Ishikawa (cell line): ENCODE measurements around the gene CLEC12A.

Experiments used
- CEBPB ChIP-seq: IDR thresholded peaks from 2 replicates; pipeline ENCODE4 v1.6.1; 2012
- TF ChIP-seq, protein P1 (sequence below): IDR thresholded peaks from 2 replicates; pipeline ENCODE4 v1.6.1; 2012

DNA sequence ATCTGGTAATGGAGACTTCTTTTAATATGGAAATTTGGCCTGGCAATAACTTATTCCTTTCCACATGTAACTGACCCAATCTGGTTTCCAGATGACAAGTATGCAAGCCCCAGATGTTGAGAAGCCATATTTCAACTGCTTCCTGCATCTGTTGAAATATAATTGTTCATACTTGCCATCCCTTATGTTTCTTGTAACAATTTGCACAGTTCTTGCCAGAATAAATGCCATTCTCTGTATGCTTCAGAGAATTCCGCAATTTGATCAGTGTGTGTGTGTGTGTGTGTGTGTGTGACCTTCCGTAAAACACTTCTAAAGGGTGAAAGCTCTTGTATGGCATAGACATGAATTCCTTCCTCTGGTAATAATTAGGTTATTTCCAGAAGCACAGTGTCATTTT is 37.3 kb upstream of the CLEC12A start:
- TF ChIP-seq, protein P1, sequence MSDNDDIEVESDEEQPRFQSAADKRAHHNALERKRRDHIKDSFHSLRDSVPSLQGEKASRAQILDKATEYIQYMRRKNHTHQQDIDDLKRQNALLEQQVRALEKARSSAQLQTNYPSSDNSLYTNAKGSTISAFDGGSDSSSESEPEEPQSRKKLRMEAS: no peak
- TF ChIP-seq CEBPB: no peak
